DOHH2 (cell line): ENCODE measurements around the gene GABRB1.

Experiments
- CTCF ChIP-seq: fragments of 200-600 bp; sonication (generic); IDR thresholded peaks from one replicate; pipeline ENCODE4 v1.5.1; 2014; ENCODE audit warnings: antibody characterized with exemption, mild to moderate bottlenecking, low read depth, low read length; ENCODE audit not compliant: poor library complexity, severe bottlenecking
- EZH2phosphoT487 ChIP-seq: fragments of 200-600 bp; sonication (generic); IDR thresholded peaks from 2 replicates; pipeline ENCODE4 v1.6.1; 2017; ENCODE audit warnings: borderline replicate concordance, mild to moderate bottlenecking, antibody characterized with exemption, low read length, moderate library complexity, mixed read lengths

- TF ChIP-seq CTCF (no peak), EZH2phosphoT487 (no peak)
Measured at GRCh38 chr4:47326025-47326424, 294.7 kb downstream of the GABRB1 start.
